ENCODE measurements around the gene FAM163B. TPM values are rescaled to one million over a fixed set of nuclear protein-coding genes. Genes with fewer than 3 reads are reported as not detected.

Gene FAM163B
- total RNA-seq, 2 experiments from 2014 or later = not detected

DNA sequence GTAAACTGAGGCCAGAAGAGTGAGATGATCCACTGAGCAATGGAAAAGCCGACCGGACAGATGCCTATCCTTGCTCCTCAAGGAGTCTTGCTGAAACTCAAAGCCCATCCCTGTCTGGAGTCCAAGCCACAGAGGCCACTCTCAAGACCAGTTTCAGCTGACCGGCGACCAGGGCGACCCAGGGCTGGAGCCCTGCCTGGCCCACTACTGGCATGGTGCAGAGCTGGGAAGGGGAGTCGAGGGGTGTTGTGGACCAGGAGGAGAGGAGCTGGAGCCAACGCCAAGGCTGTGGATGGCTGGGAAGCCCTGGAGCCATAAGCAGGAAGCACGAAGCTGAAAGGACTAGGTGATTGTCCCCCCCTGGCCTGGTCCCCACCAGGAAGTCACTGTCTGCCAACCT is 22.1 kb downstream of the FAM163B start:
- CTCF ChIA-PET = no interaction called here
- POLR2A ChIA-PET = interaction anchor here (0.5 kb wide), 1 partner anchor 1207 kb away, joined by 3 read pairs; no protein-coding TSS in a partner anchor

DNA sequence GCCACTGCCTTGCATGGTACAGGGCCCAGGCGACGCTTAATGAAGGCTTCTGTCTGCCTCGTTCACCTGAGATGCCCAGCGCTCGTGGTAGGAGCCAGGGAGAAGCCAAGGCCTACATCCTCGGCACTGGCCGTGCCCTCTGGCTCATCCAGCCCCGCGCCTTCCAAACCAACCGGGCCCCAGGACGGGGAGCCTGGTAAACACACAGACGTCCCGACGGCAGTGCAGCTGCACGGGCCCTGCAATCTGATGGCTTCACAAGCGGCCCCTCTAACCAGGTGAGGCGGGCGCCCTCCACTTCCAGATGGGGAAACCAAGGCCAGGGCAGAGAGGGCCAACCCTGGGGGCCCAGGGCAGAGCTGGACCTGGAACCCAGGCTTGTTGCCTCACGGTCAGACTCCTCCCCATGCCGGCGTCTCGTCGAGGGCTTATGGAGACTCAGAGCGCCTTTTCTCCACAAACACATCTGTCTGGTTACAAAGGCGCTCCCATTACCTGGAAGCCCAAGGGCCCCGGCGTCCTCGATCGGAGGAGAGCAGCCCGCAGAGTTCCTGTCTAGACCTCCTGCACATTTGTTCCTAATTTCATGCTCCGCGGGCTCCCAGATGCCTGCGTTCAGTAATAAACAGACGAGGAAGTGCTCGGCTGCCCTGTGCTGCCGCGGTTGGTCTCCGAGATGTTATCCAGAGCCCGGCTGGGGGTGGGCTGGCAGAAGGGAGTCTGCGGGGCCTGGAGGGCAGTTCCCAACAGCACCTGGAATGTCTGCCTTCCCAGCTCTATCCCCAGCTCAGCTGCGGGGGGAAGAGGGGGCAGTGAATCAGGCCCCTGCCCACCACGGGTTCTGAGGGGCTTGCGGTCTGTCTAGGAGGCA is 23.5 kb downstream of the FAM163B start:
- ChIA-PET POLR2A (no interaction called here), CTCF (no interaction called here)

DNA sequence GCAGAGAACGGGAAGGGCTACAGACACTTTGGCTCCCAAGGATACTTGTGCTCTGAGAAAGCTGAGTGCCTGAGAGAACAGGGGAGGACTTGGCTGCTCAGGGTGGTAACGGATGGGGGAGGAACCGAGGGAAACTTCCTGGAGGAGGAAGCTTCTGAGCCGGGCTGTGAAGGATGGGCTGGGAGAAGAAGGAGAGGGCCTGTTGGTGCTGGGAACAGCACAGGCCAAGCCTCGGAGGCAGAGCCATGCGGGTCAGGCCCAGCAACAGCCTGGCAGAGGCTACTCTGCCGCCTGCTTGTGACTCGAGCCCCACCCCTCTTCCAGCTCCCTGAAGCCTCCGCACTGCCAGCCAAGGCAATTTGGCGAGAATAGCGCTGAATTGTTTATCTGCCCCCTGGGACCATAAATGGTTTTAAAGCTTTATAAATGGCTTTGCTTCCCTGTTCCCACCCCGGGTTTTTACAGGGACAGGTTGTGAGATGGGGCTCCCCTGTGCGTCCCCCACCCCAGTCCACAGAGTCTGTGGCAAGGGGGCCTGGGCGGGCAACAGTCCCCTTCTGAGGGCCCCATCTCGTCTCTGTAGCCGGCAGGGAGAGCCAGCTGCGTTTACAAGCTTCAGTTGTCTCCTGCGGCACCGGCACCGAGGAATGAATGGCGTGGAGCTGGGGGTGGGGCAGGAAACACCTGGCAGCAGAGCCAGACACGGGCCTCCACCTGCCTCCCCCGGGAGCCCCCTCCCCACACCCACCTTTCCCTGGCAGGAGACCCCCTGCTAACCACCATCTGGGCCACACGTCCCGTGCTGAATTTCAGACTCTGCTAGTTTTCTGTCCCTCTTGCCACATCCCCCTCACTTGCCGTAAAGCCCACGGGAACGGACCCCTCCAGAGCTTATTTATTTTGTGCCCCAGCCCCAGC is 24.4 kb downstream of the FAM163B start:
- ChIA-PET POLR2A (no interaction called here), CTCF (no interaction called here)

DNA sequence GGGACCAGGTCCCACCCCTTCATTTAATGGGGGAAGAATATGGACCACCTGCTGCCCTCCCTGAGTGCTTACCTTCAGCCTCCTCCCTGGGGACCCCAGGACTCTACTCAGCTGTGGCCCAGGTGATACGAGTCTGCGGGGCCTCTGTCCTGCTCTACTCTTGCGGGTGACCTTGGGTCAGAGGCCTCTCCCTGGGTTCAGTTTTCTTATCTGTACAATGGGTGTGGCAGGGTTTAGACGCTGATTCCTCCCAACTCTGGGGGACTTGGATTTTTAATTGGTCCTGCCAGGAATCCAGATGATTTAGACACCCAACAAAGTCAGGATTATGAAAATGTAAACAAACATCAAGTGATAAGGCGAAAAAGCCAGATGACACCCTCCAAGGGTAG is 25.0 kb downstream of the FAM163B start:
- ChIA-PET POLR2A (no interaction called here), CTCF (no interaction called here)

DNA sequence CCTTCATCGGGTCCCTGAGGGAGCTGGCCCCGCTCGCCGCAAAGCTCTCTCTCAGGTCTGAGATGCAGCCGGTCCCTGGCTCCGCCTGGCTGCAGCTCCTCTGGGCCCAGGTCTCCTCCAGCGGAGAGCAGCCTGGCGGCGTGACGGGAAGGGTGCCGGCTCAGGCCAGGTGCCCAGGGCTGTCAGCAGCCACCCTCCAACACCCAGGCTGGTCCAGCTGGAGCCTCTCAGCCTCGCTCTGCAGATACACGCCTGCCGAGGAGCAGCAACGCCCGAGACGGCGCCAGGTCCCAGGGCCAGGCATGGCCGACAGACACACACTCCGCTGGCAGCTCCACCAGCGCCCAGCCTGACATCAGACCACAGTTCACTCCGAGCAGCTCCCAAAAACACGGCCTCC is 25.6 kb downstream of the FAM163B start:
- POLR2A ChIA-PET = no interaction called here
- CTCF ChIA-PET = no interaction called here

DNA sequence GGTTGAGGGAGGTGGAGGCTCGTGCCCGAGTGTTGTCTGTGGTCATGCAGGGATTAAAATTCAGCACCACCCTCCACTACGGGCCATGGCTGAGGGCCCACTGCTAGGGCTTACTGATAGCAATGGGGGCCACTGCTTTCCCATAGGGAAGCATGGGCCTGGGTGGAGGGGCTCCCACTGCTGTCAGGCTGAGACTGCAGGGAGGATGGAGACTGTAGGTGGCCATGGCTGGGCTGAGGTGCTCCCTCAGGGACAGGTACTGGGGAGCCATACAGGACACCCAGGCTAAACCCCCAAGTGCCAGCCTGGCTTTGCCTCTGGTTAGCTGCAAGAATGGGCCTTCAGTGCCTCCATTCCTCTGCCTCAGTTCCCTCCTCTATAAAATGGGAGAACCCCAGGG is 26.1 kb downstream of the FAM163B start:
- ChIA-PET CTCF (no interaction called here), POLR2A (no interaction called here)

DNA sequence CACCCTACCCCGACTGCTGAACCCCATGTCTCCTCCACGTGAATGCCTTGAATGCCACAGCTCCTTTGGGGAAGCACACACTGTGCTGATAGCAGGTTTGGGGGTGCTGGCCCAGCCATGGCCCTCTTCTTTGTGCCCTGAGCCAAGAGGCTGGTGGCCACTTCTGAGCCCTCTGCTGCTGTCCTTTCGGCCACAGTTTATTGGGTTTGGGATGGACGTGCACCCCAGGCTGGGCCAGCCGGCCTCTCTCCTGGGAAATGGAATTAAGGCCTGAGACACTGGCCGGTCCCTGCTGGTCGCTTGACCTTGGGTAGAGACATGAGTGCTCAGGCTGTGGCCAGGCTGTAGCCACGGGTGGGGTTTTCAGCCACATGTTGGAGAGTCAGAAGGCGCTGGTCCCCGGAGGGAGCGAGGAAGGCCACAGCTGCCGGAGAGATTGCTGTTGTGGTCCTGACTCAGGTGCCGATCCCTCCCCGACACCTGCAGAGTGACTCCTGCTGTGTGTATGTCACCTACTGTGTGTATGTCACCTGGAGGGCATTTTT is 26.6 kb downstream of the FAM163B start:
- POLR2A ChIA-PET = no interaction called here
- CTCF ChIA-PET = no interaction called here

DNA sequence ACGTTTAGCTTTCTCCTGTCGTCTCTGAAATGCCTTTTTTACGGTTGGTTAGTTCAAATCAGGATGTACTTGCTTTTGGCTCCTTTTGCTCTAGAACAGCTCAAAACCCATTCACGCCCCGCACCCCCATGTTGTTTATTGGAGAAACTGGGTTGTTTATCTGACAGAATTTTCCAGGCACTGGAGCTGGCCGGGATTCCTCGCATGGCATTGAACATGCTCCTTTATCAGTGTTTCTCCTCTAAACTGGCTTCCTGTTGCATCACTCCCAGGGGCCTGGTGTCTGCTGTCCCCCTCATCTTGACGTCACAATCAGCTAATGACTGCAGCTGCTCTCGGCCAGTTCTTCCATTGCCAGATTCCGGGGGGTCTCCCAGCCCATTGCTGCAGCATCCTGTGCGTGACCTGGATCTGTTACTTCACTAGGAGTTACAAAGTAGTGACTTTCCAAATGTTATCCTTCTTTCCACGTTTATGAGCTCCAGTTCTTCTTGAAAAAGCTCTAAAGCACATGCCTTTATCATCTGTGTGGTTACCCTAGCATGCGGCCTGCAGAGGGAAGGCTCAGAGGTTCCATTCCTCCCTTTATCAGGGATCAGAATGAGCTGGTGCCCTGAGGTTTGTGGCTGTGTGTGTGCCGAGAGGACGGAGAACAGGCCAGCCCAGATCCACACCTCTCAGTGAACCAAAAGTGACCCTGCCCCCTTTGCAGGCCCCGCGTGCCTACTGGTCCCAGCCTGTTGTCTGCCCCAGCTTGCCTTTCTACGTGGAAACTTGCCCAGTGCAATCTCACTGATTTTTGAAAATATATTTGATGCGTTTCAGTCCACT is 27.5 kb downstream of the FAM163B start:
- CTCF ChIA-PET = no interaction called here
- POLR2A ChIA-PET = no interaction called here

DNA sequence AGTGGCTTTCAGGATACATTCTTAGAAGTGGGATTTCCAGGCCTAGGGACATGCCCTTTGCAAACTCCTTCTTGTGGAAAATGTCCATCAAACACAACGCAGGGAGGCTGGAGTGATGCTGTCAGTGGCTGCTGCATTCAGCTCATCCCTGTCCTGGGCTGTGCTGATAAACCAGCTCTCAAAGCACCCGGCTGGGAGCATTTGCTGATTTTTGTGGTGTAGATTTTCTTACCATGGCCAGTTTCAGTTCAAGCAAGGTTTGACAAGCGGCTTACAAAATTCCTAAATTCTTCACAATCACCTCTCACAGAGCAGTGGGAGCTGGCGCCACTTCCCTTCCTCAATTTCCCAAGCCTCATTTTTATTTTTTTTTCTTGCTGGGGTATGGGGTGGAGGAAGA is 28.2 kb downstream of the FAM163B start:
- POLR2A ChIA-PET = no interaction called here
- CTCF ChIA-PET = no interaction called here

DNA sequence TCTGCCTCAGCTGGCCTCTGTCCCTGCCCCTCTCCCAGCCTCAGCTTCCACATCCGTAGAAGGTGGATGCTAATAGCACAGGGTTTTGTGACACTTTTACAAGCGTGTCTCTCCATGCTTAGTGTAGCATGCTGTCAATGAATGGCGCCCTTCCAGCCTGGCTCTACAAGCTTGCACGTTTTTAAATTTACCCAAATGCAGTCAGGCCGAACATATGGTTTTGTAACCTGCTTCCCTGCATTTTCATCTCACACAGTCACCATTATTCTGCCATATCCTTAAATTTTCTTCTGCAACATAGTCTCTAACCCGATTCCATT is 28.8 kb downstream of the FAM163B start:
- ChIA-PET POLR2A (no interaction called here), CTCF (no interaction called here)

DNA sequence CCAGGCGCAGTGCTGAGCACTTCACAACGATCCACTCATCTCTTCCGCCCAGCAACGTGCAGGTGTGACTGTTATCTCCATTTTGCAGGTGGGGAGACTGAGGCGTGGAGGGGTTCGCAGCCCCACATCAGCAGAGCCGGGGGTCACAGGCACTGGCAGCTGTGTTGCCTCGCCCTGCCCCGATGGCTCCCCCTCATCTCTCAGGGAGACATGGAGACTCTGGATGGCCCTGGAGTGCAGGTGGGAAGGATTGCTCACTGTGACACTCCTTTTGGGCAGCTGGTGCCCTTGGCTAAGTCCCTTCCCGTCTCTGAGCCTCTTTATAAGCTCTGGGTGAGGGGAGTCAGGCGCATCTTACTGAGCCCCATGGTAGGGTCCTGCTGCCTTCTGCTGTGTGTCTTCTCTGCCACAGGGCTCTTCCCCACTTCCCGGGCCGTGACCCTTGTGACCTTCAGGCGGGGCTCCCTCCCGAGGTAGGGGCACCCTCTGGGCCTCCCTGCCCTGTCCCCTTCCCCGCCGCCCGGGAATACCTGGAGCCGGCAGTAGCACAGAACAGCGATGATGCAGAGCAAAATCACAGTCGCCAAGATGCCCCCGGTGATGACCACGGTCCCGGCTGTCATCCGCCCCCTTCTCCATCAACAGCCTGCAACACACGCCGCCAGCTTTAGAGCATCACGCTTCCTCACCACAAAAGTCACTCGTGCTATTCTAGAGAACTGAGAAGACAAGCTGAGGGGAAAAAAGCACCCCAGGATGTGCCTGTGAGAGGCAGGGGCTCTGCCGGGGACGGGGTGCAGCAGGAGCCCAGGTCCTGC is 29.4 kb downstream of the FAM163B start:
- POLR2A ChIA-PET = no interaction called here
- CTCF ChIA-PET = no interaction called here

DNA sequence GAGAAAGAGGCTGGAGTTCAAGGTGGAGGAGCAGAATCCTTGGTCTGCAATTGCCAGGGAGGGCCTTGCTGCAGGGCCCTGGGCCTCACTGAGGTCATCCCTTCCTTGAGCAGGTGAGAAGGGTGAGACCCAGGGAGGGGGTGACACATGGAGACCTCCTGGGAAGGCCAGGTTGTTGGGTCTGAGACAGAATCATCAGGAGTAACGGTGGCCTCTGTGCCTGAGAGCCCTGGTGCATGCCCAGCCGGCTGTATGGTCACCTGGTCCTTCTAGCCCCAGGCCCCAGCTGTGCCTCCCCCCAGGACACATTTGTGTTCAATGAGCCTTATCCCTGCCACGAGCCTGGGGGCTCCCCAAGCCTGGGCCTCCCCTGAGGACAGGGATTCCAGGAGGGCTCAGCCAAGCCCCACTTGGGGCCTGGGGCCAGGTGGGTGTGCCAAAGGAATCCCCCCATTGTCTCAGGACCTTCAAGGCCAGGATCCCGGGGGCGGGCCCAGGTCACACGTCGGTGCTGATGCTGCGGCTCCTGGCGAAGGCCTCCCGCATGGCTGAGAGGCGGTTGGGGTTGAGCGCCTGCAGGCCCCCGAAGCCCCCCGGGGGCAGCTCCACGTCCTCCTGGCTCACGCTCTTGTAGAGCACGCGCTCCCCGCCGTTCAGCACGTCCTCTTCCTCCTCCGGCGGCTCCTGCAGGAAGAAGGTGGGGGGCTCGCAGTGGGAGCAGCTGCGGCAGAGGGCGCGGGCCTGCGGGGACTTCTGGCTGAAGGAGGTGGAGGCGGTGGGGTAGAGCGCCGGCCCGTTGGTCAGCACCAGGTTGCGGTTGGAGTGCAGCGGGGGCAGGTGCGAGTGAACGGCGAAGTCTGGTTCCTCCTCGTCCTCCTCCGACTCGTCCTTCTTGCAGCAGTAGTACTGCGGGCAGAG is 30.4 kb downstream of the FAM163B start:
- ChIA-PET CTCF (no interaction called here), POLR2A (no interaction called here)

DNA sequence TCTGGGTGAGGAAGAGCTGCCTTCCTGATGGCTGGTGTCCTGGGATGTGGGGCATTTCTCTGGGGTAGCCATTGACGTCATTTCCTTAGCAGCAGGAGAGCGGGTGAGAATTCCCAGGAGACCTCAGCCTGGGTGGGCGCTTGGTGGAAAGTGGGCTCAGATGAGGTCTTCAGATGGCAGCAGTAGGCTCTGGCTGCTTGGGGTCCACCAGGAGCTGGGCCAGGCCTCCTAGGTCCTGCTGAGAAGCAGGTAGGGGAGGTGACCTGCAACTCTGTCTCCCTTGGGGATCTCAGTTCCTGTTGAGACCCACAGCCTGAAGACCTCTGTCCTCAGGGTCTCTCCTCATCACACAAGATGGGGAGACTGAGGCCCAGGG is 31.5 kb downstream of the FAM163B start:
- CTCF ChIA-PET = no interaction called here
- POLR2A ChIA-PET = no interaction called here

DNA sequence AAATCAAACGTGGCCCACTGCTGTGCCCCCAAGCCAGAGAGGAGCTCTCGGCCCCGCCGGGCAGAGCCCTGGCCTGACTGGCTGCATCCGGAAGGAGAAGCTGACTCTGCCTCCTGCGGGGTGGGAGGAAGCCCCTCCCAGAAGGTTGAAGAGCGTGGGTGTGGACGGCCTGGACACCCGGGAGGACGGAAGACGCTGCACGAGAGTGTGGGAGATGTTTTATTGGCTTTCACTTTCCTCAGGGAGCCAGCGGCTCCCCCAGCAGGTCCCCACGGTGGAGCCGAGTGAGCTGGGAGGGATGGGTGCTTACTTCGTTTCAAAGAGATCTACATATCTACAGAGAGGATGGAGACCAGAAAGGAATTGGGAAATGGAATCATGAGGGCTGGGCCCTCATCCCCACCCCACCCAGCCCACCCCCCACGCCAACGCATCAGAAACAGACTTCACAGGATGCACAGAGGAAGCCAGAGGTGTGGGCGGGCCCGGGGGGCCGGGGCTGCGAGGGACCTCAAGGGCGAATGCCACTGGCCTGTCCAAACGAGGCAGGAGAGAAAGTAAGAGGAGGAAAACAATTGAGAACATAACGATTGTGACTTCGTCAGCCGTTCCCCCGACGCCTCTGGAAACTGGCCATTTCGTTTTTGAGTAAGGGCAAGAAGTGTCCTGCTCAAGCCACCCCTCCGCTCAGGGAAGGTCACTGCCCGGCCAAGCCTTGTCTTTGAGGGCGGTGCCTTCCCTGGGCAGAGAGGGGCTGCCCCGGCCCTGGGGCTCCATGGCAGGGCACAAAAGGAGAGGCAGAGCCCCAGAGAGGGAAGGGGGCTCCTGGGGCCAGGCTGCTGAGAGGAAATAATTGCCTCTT is 32.1 kb downstream of the FAM163B start:
- CTCF ChIA-PET = interaction anchor here (0.6 kb wide), 1 partner anchor 132 kb away, joined by 7 read pairs; no protein-coding TSS in a partner anchor
- POLR2A ChIA-PET = no interaction called here

DNA sequence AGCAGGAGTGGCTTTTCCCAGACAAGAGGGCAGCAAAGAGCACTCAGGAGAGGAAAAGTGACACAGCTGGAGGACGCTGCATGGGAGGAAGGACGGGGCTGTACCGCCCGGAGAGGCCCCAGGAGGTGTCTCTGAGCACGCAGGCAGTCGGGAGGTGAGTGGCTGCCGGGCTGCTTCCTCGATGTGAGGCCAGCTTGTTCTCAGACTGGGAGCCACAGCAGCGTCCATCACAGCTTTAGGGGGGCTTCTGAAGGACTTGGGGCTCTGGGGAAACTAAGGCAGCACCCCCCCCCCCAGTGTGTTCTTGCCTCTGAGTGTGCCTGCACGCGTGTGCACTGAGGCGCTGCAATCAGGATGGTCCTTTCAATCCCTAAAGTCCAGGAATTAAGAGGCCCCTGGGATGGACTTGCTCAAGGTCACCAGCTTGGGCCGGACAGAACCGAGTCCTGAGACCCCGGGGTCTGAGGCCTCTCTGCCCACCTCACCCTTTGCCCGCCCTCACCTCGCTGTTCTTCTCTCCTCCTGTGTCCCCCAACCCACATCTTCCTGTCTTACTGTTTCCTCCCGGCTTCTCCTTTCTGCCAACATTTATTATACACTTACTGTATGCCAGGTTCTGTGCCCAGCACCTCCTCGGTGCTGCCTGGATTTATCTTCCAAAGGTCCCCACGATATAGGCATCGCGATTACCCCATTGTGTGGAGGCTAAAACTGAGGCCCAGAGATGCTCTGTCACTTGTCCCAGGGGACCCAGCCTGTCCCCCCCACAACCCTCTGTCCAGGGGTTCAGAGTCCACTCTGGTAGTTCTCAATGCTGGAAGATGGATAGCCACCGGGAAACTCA is 32.9 kb downstream of the FAM163B start:
- CTCF ChIA-PET = interaction anchor here (0.6 kb wide), 1 partner anchor 133 kb away, joined by 7 read pairs; no protein-coding TSS in a partner anchor

DNA sequence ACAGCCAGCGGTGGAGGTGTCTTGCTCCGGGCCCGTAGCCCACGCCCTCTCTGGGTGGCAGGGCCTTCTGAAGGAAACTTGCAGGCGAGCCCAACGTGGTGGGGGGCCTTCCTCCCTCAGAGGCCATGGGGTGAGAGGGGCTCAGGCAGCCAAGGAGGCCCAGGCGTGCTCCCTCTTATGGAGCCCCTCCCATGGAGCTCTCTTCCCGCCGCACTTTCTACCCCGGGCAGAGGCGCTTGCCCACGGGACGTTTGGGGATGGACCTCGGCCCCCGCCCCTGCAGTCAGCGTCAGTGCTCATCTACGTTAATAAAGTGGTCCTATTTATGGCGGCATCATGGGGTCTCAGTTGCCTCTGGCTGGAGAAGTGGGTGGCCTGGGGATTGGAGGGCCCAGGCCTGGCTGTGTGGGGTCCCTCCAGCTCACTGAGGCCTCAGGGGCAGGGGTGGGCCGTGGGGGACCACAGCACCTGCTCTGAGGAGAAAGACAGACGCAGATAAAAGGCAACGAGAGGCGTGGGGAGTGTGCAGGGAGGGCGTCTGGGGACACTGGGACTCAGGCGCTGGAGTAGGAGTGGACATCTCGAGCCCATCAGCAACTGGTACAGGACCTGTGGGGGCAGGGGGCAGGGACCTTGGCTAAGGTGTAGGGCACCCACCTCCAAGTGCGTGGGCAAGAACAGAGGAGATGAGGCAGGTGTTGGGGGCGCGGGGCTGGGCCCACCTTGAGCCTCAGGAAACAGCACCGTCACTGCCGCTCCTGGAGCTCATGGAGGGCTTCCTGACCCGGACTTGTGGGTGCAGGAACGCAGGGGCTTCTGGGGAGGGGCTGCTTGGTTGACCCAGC is 33.8 kb downstream of the FAM163B start:
- CTCF ChIA-PET = no interaction called here

More for the DNA sequence above, 32.9 kb downstream of the FAM163B start:
- POLR2A ChIA-PET = no interaction called here

More for the DNA sequence above, 33.8 kb downstream of the FAM163B start:
- POLR2A ChIA-PET = no interaction called here

Measured in activated CD8-positive, alpha-beta memory T cell treated with anti-CD3 and anti-CD28 coated beads for 36 hours (primary cell).